ENCODE results near the gene PIM2.

GRCh38 chrX:48934581-48935300, 15.9 kb upstream of the PIM2 start:
- TF ChIP-seq CTCF (IDR thresholded peaks at IDR 0.05) (no peak), POLR2AphosphoS5 (IDR thresholded peaks at IDR 0.05; ENCODE audit: insufficient read depth in 1 of 2, low read depth in 1 of 2) (no peak)
